C1 segment of cervical spinal cord (tissue), 14 donors: ENCODE results near the gene KRT2.

ENCODE experiments used
- DNase-seq, 14 donors: peaks; one replicate each; lab custom pipeline; 2025; lab: John Stamatoyannopoulos, UW

KRT2 gene

GRCh38 chr12:52663420-52663819, 11.4 kb upstream of the KRT2 start:
- no peak for DNase-seq

- no peak for DNase-seq
These were observed 10.9 kb upstream of the KRT2 start for GRCh38 chr12:52662918-52663229.

- no peak for DNase-seq
These were observed 10.3 kb upstream of the KRT2 start for GRCh38 chr12:52662093-52662917.

GRCh38 chr12:52661668-52662067, 9.7 kb upstream of the KRT2 start:
- DNase-seq, result no peak

- no peak for DNase-seq
These were observed 9.0 kb upstream of the KRT2 start for GRCh38 chr12:52660934-52661499.

- no peak for DNase-seq
These were observed 7.9 kb upstream of the KRT2 start for GRCh38 chr12:52659951-52660350.

- DNase-seq, result no peak
These were observed 7.4 kb upstream of the KRT2 start for GRCh38 chr12:52659395-52659794.

- no peak for DNase-seq
These were observed 6.2 kb upstream of the KRT2 start for GRCh38 chr12:52658196-52658595.

GRCh38 chr12:52657250-52657902, 5.4 kb upstream of the KRT2 start:
- DNase-seq, result no peak

- no peak for DNase-seq
These were observed 4.6 kb upstream of the KRT2 start for GRCh38 chr12:52656616-52657015.

GRCh38 chr12:52655720-52656124, 3.7 kb upstream of the KRT2 start:
- no peak for DNase-seq

- no peak for DNase-seq
These were observed 3.2 kb upstream of the KRT2 start for GRCh38 chr12:52655251-52655650.

- DNase-seq, result no peak
These were observed 1.4 kb downstream of the KRT2 start for GRCh38 chr12:52650520-52651081.

- no peak for DNase-seq
These were observed 2.9 kb downstream of the KRT2 start for GRCh38 chr12:52649066-52649465.

GRCh38 chr12:52648012-52648550, 3.9 kb downstream of the KRT2 start:
- DNase-seq, result no peak

- DNase-seq, result no peak
These were observed 4.4 kb downstream of the KRT2 start for GRCh38 chr12:52647601-52648000.

- no peak for DNase-seq
These were observed 5.4 kb downstream of the KRT2 start for GRCh38 chr12:52646613-52647012.

GRCh38 chr12:52645982-52646381, 6.0 kb downstream of the KRT2 start:
- no peak for DNase-seq

GRCh38 chr12:52645120-52645761, 6.8 kb downstream of the KRT2 start:
- no peak for DNase-seq

GRCh38 chr12:52644078-52644415, 8.0 kb downstream of the KRT2 start:
- no peak for DNase-seq

GRCh38 chr12:52643233-52644077, 8.6 kb downstream of the KRT2 start:
- no peak for DNase-seq
